GM12878 (cell line): Measurements from ENCODE around the gene SPIN1.

ENCODE experiments used
- CHD1 ChIP-seq: IDR thresholded peaks from 2 replicates; pipeline ENCODE4 v1.6.1; 2012; ENCODE audit warnings: low read depth, low read length, improper control_type of control experiment
- CTCF ChIP-seq, 3 experiments: IDR thresholded peaks in 2 of 3; conservative IDR thresholded peaks in 1 of 3; 2 replicates each; pipeline ENCODE4 v1.5.1; 2011; ENCODE audit warnings: low read depth in 3 of 3, low read length in 3 of 3, mild to moderate bottlenecking in 3 of 3, control low read depth in 2 of 3, moderate library complexity in 2 of 3, inconsistent platforms in 1 of 3, mixed read lengths in 1 of 3; ENCODE audit not compliant: control insufficient read depth in 2 of 3, insufficient read depth in 1 of 3; ENCODE audit errors: extremely low read depth in 1 of 3
- SIX5 ChIP-seq: IDR thresholded peaks from 2 replicates; pipeline ENCODE4 v1.6.1; 2011; ENCODE audit warnings: mild to moderate bottlenecking, low read depth, low read length, moderate library complexity; ENCODE audit not compliant: severe bottlenecking
- SUPT20H ChIP-seq: IDR thresholded peaks from 2 replicates; pipeline ENCODE4 v1.6.1; 2011; ENCODE audit warnings: low read depth, mild to moderate bottlenecking, low read length, moderate library complexity, borderline replicate concordance; ENCODE audit not compliant: control insufficient read depth

- no peak for TF ChIP-seq SUPT20H
- TF ChIP-seq CHD1, result no peak
- TF ChIP-seq CTCF (IDR thresholded peaks at IDR 0.05 in 2 of 3, conservative IDR thresholded peaks at IDR 0.05 in 1 of 3; ENCODE audit: control insufficient read depth in 2 of 3, extremely low read depth in 1 of 3, insufficient read depth in 1 of 3, low read depth in 3 of 3, low read length in 3 of 3), result no peak
- no peak for TF ChIP-seq SIX5
Measured at GRCh38 chr9:88511906-88512305, 123.7 kb downstream of the SPIN1 start.
